ENCODE results near the gene FSTL1. TPM values are rescaled to one million over a fixed set of nuclear protein-coding genes. Genes with fewer than 3 reads are reported as not detected.
A peak's percentile ranks its signal among the peaks of the same experiment; 100 is the strongest.

Gene FSTL1
- total RNA-seq, 1 donor from 2014 or later: 95.3 TPM

- DNase-seq (ENCODE audit: low read depth in 2 of 2): no peak
Measured at GRCh38 chr3:120355486-120355885, 95.3 kb downstream of the FSTL1 start.

GRCh38 chr3:120353463-120353862, 97.3 kb downstream of the FSTL1 start:
- no peak for DNase-seq (ENCODE audit: low read depth in 2 of 2)

- no peak for DNase-seq (ENCODE audit: low read depth in 2 of 2)
Measured at GRCh38 chr3:120352017-120352416, 98.8 kb downstream of the FSTL1 start.

GRCh38 chr3:120350401-120350941, 100.3 kb downstream of the FSTL1 start:
- peak in 1 of 2 donors; percentile 8 for DNase-seq (ENCODE audit: low read depth in 2 of 2)

GRCh38 chr3:120349855-120350125, 101.0 kb downstream of the FSTL1 start:
- no peak for DNase-seq (ENCODE audit: low read depth in 2 of 2)

GRCh38 chr3:120348991-120349854, 101.6 kb downstream of the FSTL1 start, which contains the start of gene LRRC58:
Gene LRRC58, minus strand, starts transcription at chr3:120349354. Its CDS starts 111 bp downstream, at chr3:120349243.
- peak; percentile 36 to 89 for DNase-seq (ENCODE audit: low read depth in 2 of 2)

- peak in 1 of 2 donors; percentile 4 for DNase-seq (ENCODE audit: low read depth in 2 of 2)
Measured at GRCh38 chr3:120348065-120348990, 102.5 kb downstream of the FSTL1 start.

- DNase-seq (ENCODE audit: low read depth in 2 of 2): no peak
Measured at GRCh38 chr3:120344349-120344748, 106.4 kb downstream of the FSTL1 start.

Other genes starting within 250 kb of the FSTL1 start
- gene GPR156, start 165.8 kb downstream of the FSTL1 start, total RNA-seq: under 0.01 TPM in 2 replicates
- 9.2 and 10.1 TPM in 2 replicates for gene LRRC58, start 101.6 kb downstream of the FSTL1 start, total RNA-seq
- gene NDUFB4, start 145.3 kb upstream of the FSTL1 start, total RNA-seq: 20.8 and 25.8 TPM in 2 replicates
- 0.26 TPM in 1 of 2 replicates, not detected in the other for gene HGD, start 231.2 kb upstream of the FSTL1 start, total RNA-seq

All from dermis microvascular lymphatic vessel endothelial cell (primary cell).